ENCODE data around the gene GLIS1. TPM values are rescaled to one million over a fixed set of nuclear protein-coding genes. Genes with fewer than 3 reads are reported as not detected.

GLIS1 gene
- total and polyA plus RNA-seq, 2 experiments from 2014 or later, result 0.26 to 0.31 TPM

- TF ChIP-seq CTCF (conservative IDR thresholded peaks at IDR 0.05; ENCODE audit: low read depth in 2 of 2) (no peak), REST (IDR thresholded peaks at IDR 0.05; ENCODE audit: unreplicated experiment) (no peak), ZNF114 (CRISPR knock-in tag; IDR thresholded peaks at IDR 0.05) (no peak), EZH2 (IDR thresholded peaks at IDR 0.05; ENCODE audit: low read depth, unreplicated experiment) (no peak), EZH2phosphoT487 (IDR thresholded peaks at IDR 0.05; ENCODE audit: unreplicated experiment) (no peak), CREB1 (CRISPR knock-in tag; IDR thresholded peaks at IDR 0.05; ENCODE audit: low read depth) (no peak), JUNB (IDR thresholded peaks at IDR 0.05; ENCODE audit: unreplicated experiment) (no peak), STAT1 (IDR thresholded peaks at IDR 0.05; ENCODE audit: unreplicated experiment) (no peak), ZNF331 (CRISPR knock-in tag; IDR thresholded peaks at IDR 0.05; ENCODE audit: low read depth) (no peak), POLR2AphosphoS5 (IDR thresholded peaks at IDR 0.05; ENCODE audit: low read depth) (no peak)
- H3K4me1 Mint-ChIP-seq, result peaks cover 24% of the 10 kb centered on the region
- Histone ChIP-seq H3K9me2 (ENCODE audit: insufficient read depth) (no peaks in the 10 kb centered on the region), H3K4me1 (ENCODE audit: insufficient read depth) (peaks cover 14% of the 10 kb centered on the region; the same call in 1 of the 2 replicates), H3K4me2 (no peak overlapping the region), H2AFZ (no peak overlapping the region), H3K4me3 (no peak overlapping the region), H4K20me1 (replicated peaks; ENCODE audit: insufficient read depth) (no peaks in the 10 kb centered on the region), H3F3A (replicated peaks; ENCODE audit: low read depth) (no peaks in the 10 kb centered on the region), H3K27me3 (ENCODE audit: insufficient read depth) (no peaks in the 10 kb centered on the region), H3K27ac (ENCODE audit: low read depth) (no peak overlapping the region), H3K79me2 (replicated peaks; ENCODE audit: insufficient read depth) (no peaks in the 10 kb centered on the region), H3K36me3 (ENCODE audit: insufficient read depth) (no peaks in the 10 kb centered on the region)
- no peaks in the 10 kb centered on the region for H3K9me3 Mint-ChIP-seq
- DNase-seq (ENCODE audit: low spot score) (no peak), ATAC-seq (no peak)
- peaks cover 17% of the 10 kb centered on the region for H3K27me3 Mint-ChIP-seq (ENCODE audit: insufficient read depth, low read depth, poor library complexity)
- H3K36me3 Mint-ChIP-seq (ENCODE audit: low read depth), result no peaks in the 10 kb centered on the region
- H3K27ac Mint-ChIP-seq, result no peak overlapping the region
- no peak overlapping the region for H3K4me3 Mint-ChIP-seq
These were observed 58.1 kb downstream of the GLIS1 start for GRCh38 chr1:53680868-53681267.

Data from GM23338 (cell line).